Right renal cortex interstitium (tissue), 3 donors: ENCODE results near the gene PTGER2. TPM values are rescaled to one million over a fixed set of nuclear protein-coding genes. Genes with fewer than 3 reads are reported as not detected.

ENCODE experiments used
- DNase-seq, 3 donors: peaks; one replicate each; pipeline ENCODE4 v3.0.0-alpha.2; 2013; ENCODE audit warnings: low read depth in 3 of 3, low spot score in 2 of 3
- polyA plus RNA-seq, 3 donors: library from polyadenylated mRNA; unstranded; fragments of 120-200 nt; gene quantifications; one replicate each; pipeline ENCODE4 v1.2.1, GENCODE V29; 2013; ENCODE audit not compliant: insufficient read length in 3 of 3

PTGER2 gene
- polyA plus RNA-seq, 3 donors: 5.4 to 6.8 (median 6.8) TPM

GRCh38 chr14:52304248-52304904, 9.7 kb upstream of the PTGER2 start:
- no peak for DNase-seq

DNA sequence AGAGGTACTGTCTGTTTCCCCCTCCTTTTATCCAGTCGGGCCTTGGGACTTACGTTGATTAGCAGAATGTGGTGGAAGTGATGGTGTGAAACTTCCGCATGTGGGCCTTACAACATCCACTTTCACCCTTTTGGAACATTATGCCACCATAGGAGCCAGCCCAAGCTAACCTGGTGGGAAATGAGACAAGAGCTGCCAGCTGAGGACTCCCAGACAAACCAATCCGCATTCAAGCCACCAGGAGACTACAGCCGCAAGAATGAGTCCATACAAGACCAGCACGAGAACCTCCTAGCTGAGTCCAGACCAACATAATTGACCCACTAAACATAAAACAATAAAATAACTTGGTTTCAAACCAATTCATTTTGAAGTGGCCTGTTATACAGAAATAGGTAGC, 9.1 kb upstream of the PTGER2 start:
- no peak for DNase-seq

DNA sequence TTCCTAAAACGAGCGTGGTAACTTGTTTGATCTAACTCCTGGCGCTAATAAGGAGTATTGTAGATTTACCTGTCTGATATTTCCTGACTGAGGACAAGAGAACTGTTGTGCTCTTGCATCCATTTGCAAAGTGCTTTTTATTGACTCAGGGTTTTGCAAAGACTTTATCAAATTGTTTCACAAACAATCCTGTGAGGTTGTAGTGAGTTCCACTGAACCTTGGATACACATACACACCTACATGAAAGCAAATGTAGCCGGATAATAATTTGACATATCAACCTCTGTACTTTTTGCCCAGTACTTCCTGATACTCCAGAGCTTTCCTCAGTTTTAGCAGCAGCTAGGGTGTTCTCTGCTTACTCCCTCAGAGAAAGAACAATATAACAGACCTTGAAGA, 6.7 kb upstream of the PTGER2 start:
- DNase-seq: no peak

- no peak for DNase-seq
Measured at GRCh38 chr14:52307905-52308304, 6.2 kb upstream of the PTGER2 start.

DNA sequence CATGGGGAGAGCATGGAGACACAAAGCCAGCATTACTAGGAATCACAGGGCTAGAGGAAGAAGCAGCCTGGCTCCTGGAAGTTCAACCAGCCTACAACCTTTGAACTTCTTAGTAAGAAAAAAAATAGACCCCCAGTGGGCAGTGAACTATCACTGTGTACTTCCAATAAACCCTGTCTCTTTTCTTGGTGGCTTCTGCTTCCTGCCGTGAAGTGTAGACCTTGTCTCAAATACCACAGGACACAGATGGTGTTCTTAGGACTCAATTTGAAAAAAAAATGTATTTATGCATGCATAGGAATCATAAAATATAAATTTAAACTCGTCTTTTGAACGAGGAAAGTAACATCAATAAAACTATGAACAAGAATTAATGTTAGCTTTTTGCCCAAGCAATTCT, 3.6 kb upstream of the PTGER2 start:
- DNase-seq: no peak

- DNase-seq: peak in 1 of 3 donors; percentile 6
Measured at GRCh38 chr14:52312931-52313355, 1.2 kb upstream of the PTGER2 start.

DNA sequence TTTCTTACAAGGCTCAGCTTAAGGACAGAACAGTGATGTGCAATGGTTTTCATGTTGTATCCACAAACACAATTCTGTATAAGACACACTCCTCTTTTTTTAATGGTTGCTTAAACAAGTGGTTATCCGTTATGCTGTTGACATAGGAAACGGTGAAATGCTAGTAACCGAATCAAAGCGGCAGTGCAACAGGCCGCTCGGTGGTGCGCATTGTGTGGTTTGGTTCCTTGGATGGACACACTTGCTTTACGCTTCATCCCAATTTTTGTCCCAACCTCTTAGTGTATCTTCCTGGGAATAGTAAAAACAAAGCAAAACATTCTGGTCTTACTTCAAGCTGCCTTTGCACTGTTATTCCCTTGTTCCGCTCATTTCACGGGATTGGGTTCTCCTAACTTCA, 650 bp upstream of the PTGER2 start:
- no peak for DNase-seq

DNA sequence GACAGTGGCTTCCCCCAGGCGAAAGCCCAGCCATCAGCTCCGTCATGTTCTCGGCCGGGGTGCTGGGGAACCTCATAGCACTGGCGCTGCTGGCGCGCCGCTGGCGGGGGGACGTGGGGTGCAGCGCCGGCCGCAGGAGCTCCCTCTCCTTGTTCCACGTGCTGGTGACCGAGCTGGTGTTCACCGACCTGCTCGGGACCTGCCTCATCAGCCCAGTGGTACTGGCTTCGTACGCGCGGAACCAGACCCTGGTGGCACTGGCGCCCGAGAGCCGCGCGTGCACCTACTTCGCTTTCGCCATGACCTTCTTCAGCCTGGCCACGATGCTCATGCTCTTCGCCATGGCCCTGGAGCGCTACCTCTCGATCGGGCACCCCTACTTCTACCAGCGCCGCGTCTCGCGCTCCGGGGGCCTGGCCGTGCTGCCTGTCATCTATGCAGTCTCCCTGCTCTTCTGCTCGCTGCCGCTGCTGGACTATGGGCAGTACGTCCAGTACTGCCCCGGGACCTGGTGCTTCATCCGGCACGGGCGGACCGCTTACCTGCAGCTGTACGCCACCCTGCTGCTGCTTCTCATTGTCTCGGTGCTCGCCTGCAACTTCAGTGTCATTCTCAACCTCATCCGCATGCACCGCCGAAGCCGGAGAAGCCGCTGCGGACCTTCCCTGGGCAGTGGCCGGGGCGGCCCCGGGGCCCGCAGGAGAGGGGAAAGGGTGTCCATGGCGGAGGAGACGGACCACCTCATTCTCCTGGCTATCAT, 663 bp downstream of the PTGER2 start:
- DNase-seq: peak in 1 of 3 donors; percentile 23

DNA sequence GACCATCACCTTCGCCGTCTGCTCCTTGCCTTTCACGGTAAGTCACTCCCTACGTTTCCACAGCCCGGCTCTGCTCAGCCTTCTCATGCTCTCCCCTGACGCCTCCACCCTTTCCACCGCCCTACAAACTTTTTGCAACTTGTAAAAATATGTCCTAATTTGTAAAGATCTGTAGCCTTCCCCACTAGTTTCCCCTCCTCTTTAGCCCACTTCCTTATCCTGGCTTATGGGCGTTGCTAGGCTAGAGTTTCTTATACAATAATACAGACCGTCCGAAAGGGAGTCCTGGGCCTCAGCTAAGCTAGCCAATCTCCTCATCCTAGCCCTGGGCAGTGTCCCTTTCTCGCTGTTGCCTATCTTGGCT, 1.2 kb downstream of the PTGER2 start:
- no peak for DNase-seq

DNA sequence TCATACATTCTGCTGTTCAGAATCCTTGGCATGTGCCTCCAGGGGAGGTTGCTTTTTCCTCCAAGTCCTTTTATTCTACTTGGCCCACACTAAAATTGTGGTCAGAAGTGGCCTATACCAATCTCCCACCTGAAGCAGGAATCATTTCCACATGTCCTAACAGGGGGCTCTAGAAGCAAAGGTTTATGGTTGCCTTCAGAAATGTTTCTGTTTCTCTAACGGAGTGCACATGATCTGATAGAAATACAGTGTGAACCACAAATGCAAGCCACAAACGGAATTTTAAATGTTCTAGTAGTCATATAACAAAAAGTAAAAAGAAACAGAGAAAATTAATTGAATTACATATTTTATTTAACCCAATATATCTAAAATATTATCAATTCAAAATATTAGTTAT, 4.0 kb downstream of the PTGER2 start:
- DNase-seq: no peak

DNA sequence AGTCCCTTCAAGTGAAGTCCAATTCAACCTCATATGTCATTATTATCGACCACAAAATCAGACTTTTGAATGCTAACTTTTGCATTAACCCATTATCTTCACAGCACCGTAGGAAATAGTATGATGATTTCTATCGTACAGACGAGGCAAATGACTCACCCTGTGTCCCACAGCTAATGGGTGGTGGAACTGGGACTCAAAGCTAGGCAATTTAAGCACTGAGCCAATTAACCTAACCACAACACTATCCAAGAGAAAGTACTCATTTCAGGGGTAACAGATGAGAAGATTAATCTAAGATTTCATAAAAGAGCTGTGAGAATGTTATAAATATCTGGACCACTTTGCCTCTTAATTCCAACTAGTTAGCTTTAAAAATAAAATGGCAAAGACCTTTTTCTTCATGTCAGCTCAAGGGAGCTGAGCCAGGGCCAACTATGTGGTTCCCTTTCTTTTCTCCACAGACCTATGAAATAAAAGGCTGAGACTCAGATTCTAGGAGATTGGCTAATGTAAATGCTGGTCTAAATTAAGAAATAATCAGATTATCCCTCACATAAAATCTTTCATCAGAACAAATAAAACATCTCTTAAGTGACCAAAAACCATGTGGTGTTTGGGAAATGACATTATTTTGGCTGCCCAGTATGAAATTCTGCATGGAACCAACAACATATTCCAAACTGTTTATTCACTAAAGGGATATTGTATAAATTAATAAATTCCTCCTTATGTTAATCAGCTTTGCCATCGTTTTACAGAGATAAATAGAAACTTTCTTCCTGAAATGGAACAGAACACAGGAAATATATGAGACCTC, 4.9 kb downstream of the PTGER2 start:
- no peak for DNase-seq

DNA sequence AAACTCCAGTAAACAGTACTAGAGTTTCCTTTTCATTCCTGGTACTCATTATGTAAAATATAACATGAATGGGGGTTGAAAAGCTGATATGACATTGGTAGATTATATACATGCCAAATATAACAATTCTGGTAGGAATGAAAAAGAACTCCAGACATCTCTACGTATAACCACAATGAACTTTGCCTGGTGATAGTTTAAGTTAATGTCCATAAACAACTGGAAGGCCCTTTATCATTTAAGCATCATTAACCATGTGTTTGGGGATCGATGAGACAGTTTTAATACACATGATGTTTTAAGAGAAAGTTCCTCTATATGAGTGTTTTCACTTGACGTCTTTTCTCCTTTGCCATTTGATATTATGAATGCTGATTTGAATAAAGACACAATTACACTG, 5.8 kb downstream of the PTGER2 start:
- no peak for DNase-seq

DNA sequence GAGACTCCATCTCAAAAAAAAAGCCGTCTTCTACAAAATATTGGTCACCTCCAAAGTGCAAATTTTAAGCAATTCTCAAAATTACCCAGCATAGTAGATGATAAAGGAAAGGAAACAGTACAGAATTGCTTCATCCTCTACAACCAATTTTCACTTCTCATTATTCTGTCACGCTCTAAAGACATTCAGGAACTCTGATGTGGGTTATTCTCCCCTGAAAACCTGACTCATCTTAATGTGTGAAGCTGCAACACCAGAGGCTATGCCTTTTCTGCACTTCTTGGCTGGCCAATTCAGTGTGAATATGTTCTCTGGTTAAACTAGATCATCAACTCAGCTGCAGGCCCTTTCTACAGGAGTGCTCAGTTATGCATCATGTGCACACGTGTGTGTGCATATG, 11.0 kb downstream of the PTGER2 start:
- no peak for DNase-seq

GRCh38 chr14:52325630-52326029, 11.5 kb downstream of the PTGER2 start:
- no peak for DNase-seq

- no peak for DNase-seq
Measured at GRCh38 chr14:52327374-52328226, 13.5 kb downstream of the PTGER2 start.

- DNase-seq: no peak
Measured at GRCh38 chr14:52328276-52328675, 14.2 kb downstream of the PTGER2 start.

DNA sequence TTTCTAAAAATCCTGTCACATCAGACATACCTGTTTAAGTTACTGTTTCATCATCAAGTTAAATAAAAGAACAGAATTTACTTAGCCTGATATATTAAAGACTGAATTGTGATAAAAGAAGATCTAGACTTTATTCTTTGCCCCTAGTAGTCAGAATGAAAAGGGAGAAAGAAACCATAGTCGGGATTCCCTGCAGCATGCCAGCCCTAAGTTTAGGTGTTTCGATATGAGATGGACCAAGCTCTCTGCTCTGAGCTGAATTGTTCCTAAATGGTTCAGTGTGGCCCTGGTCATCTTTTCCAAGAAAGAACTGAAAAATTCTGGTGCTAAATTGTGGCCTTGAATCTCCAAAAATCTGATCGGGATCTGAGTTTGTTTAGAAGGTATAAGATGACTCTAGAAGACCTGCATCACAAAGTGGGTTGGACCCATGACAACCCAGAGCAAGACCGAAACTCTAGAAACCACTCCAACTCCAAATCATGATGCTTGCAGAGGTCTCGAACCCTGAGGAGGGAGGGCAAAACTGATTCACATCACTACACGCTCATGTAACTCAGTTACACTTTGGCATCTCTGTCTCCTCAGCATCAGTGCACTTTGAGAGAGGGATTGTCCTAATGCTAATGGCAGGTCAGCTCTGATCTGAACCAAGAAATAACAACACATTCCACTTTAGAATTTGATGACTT, 15.7 kb downstream of the PTGER2 start:
- DNase-seq: no peak

GRCh38 chr14:52332269-52332668, 18.2 kb downstream of the PTGER2 start:
- DNase-seq: no peak

GRCh38 chr14:52333108-52333507, 19.0 kb downstream of the PTGER2 start:
- DNase-seq: no peak
